ENCODE data around the gene CDH22.
A peak's percentile ranks its signal among the peaks of the same experiment; 100 is the strongest.

CDH22 gene

DNA sequence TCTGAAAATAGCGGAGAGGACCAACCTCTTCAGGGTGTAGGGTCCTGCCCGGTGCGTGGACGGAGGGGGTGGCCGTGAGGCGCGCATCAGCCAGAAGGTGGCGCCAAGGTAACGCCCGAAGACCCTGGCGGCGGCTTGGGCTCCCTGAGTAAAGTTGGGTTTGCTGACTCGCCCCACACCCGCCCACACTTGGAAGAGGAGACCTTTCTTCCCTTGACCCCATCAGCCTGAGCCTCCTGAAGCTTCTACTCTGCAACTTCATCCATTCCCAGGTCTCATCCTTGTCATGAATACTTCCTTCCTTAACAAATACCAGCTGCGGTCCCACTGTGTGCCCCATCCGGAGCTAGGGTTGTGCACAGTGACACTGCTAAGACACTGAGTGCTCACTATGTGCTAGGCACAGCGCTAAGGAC, 175.6 kb downstream of the CDH22 start:
- peak; percentile 36 for DNase-seq

DNA sequence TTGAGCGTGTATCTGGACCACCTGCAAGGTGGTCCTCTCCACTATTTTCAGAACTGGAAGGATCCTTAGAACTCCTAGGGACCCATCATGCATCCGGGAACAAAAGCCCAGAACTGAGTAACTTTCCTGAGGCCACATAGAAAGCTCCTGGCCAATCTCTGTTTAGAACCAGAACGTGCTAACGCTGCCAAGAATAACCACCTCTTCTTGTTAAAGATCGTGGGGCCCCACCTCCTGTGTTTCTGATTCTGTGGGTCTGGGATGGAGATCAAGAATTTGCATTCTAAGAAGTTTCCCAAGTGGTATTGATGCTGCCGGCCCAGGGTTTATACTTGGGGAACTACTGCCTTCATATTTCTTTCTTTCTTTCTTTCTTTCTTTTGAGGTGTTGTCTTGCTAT, 176.9 kb downstream of the CDH22 start:
- no peak for DNase-seq

DNA sequence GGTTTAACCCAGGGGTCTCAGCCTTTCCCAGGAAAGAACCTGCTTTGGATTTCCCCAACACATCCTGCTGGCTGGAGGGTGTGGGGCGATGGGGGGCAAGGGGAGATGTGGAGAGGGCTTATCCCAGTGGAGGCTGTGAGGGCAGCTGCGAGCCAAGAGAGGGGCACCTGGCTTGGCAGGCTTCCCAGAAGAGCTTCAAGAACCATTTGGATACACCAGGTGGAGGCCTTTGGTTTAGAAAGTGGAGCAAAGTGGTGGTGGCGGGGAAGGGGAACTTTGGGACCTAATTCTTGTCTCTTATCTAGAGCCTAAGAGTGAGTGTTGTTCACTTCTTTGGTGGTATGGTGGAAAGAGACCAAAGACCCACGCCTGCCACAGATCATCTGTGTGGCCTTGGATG, 177.8 kb downstream of the CDH22 start:
- no peak for DNase-seq

DNA sequence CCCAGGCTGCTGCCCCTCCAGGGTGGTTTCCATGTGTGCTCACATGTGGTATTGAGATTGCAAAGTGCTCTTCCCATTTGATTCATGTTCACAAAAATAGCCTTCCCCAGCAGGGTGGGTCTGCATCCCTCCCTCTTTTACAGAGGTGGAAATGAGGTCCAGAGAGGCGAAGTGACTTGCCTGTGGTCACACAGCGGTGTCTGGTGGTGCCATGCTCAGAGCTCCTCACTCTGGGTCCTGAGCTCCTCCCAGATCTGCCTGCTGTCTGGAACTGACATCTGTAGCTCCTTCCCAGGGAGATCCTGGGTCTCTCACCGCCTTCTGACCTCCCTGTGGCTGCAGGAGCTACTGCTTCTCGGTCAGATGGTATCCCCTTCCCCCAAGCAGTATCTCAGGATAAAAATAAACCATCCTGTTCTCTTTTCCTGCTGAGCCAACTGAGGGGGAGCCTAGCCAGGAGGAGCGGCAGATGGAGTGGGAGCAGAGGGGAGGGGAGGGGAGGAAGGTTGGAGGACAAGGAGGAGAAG, 178.3 kb downstream of the CDH22 start:
- no peak for DNase-seq

DNA sequence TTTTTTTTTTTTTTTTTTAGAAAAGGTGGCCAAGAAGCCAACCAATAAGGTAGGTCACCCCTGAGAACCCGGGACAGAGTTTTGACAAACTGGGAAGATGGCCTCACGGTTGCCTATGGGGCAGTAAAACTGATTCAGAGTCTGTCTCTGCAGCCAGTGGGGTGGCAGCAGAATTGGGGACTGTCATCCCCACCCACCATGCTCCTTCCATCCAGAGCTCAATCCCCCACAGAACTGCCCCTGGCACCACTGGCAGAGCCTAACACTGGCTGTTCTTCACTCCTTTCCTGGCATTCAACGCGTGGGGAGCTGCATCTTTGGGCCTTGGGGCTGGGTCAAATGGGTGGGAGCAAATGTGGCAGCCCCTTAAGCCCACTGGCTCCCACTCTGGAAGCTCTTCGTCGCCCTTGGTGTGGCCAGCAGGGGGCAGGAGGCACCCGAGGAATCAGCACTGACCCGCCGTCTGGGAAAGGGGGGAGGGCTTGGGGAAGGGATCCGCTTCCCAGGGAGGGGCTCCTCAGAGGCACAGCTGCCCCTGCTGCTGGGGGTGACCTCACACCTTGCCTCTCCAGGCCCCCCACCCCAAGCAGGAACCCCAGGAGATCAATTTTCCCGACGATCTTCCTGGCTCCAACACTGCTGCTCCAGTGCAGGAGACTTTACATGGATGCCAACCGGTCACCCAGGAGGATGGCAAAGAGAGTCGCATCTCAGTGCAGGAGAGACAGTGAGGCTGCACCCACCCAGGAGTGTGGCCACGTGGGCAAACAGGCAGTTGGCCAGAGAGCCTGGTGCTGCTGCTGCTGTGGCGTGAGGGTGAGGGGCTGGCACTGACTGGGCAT, 179.8 kb downstream of the CDH22 start:
- DNase-seq: no peak

DNA sequence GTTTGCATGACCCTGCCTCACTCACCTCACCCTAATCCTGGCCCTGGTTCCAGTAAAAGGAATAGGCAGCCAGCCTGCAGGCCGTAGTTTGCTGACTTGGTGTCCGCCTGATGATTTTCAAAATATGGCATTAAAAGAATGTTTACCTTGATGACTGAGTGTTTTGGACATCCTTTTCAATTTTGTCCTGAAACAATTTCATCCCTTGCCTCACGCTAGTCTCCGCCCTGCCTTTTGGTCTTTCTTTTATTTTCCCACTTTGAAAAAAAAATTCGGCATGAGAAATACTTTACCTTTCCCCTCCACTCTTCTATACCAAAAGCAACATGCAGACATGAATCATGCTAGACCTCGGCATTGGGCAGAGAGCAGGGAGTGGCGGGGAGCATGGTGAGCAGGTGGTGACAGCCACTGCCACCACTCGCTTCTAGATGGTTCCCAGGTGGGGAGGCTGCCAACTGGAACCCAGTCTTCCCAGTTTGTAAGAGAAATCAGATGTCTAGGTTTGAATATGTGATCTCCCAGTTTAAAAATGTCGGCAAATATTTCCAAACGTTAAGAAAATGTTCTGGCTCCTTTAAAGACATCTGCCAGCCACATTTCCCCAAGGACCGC, 180.8 kb downstream of the CDH22 start:
- no peak for DNase-seq

DNA sequence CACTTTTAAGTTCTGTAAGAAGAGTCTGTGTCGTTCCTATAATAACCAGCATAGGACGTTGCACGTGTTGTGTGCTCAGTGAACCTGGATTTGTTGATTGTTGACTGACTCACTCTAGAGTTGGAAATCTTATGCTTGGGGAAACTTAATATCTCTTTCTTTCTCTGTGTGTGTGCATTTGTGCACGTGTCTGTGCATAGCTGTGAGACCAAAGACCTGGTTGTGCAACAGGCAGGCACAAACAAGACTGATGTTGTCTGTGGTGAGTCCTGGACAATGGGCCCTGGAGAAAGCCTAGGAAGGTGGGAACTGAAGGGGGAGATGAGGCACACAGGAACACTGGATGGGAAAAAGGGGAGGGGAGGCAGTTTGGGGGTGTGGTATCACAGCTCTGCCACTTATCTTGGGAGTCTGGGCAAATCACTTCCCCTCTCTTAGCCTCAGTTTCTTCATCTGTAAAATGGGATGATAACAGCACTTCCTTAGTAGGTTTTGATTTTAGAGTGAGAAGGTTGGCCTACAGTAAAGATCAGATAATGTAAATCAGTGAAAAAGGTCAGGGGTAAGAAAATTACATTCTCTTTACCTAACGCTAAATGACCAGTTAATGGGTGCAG, 181.8 kb downstream of the CDH22 start:
- no peak for DNase-seq

Measured in GDM1 (cell line).